Right forelimb (tissue), 1 donor: ENCODE results near the gene PLET1.

Experiments
- DNase-seq: peaks from one replicate; pipeline ENCODE4 v3.0.0-alpha.2; 2018

Gene PLET1

DNA sequence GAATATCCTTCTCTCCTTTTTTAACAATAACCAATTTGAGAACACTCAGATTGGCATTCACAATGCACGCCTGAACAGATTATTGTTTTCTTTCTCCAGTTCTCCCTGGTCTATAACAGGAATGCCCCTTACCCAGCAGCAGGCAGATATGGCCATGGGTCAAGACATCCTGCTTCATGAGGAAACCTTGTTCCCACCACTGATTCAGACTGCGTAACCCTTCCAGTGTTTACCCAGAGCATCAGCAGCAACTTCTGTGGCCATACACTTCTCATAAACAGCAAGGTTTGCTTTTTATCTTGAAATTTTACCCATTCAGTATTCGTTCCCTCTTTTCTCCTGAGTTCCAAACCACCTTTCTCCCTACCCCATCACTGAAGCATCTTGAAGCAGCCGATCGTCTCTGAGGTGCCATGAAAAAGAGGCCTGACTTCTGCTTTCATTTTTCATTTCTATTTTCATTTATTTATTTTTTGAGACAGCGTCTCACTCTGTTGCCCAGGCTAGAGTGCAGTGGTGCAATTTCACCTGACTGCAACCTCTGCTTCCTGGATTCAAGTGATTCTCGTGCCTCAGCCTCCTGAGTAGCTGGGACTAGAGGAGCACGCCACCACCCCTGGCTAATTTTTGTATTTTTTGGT, 24.8 kb downstream of the PLET1 start:
- no peak for DNase-seq

DNA sequence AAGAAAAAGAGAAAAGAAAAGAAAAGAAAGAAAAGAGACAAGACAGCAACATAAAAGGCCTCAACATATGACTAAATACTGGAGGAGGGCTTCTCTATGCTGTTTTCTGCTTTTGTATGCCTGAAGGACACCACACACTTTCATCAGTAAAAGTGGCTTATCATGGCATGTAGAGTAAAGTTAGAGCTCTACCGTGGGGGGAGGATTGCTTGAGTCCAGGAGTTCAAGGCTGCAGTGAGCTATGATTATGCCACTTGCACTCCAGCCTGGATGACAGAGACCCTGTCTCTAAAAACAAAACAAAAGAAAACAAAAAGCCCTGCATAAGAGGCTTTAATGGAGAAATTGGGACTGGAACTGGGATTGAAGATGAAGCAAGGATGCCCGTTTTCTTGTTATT, 28.7 kb downstream of the PLET1 start:
- no peak for DNase-seq

DNA sequence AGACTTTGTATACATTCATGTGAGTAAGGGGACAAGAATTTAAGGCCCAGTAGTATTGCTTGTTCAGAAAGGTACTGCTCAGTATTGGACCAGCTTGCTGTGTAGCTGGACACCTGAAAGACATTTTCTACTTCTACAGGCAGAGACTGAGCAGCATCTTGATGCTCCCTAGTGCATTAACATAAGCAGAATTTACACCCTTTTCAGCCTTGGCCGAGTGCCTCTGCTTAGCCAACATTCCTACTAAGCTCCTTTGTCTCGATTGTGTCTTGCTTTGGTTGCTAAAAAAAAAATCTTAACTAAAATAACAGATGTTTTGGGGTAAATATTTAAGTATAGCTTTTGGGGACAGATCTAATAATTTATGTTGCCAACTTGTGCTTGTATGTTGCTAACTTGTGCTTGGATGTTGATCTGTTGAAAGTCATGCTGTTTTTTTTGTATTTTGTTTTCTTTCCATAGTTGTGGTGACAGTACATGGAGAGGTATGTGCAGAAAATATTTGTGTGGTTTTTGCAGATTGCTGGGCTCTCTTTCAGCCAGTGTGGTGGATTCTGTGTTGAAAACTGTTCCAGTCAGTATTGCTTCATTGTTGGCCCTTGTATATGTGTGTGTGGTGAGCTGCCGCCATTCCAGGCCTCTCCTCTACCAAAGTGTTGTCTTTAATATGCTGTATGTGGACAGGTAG, 30.8 kb downstream of the PLET1 start:
- DNase-seq: no peak

DNA sequence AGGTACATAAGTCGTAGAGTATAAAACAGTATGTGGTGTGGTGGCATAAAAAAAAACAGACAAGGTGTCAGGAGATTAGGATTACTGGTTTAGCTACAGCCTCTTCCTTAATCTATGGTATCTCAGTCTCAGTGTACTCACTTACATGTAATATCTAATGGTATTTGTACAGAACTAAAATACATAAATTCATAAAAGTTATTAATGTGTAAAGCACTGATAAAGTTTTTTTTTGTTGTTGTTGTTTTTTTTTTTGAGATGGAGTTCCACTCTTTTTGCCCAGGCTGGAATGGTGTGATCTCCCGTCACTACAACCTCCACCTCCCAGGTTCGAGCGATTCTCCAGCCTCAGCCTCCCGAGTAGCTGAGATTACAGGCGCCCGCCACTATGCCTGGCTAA, 31.5 kb downstream of the PLET1 start:
- no peak for DNase-seq

GRCh38 chr11:112228706-112229105, 32.0 kb downstream of the PLET1 start:
- no peak for DNase-seq

DNA sequence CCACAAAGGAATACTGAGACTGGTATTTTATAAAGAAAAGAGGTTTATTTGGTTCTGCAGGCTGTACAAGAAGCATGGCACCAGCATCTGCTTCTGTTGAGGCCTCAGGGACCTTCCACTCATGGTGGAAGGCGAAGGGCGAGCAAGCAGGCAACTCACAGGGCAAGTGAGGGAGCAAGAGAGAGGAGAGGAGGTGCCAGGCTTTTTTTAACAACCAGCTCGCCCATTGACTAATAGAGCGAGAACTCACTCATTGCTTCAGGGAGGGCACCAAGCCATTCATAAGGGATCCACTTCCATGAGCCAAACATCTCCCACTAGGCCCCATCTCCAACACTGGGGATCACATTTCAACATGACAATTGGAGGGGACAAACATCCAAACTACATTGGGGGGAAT, 33.2 kb downstream of the PLET1 start:
- no peak for DNase-seq

DNA sequence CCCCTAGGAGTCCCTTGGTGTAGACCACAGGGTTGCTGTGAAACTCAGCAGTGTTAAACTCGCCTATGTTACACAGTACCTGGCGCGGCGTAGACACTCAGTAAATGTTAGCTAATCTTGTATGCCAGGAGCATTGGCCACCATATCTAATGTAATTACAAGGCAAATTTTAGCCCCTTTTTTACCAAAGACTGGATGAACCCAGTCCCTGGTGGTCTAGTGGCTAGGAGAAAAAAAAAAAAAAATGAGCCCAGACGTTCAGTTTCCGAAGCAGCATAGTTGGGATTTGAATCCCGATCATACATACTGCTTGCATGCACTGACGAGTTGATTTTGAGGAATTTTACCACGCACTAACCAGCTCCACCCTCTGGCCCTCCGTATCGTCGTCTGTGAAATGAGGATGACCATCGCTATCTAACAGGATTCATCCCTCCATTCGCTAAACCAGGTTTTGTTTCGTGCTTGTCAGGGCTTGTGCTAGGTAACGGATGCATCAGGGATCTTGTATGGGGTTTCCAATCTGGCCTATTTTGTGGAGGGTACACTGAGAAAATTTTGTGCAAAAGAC, 33.7 kb downstream of the PLET1 start:
- DNase-seq: no peak

GRCh38 chr11:112226062-112226830, 34.4 kb downstream of the PLET1 start, which contains the start of gene PTS:
Gene PTS, plus strand, starts transcription at chr11:112226428. Its CDS starts 16 bp downstream, at chr11:112226444.
- peak; percentile 93 for DNase-seq

- DNase-seq: no peak
Measured at GRCh38 chr11:112225753-112226061, 35.0 kb downstream of the PLET1 start.

- DNase-seq: no peak
Measured at GRCh38 chr11:112223754-112224532, 36.7 kb downstream of the PLET1 start.

DNA sequence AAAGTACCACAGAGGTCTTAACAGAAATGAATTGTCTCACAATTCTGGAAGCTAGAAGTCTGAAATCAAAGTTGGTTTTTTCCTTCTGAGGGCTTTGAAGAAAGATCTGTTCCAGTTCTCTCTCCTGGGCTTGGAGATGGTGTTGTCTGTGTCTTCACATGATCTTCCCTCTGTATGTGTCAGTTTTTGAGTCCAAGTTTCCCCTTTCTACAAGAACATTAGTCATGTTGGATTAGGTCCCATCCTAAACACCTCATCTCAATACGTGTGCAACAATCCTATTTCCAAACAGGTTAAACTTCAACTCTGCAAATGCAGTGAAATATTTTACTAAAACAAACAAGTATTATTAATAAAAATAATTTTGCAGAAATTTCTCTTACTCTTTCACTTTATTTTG, 37.5 kb downstream of the PLET1 start:
- no peak for DNase-seq

DNA sequence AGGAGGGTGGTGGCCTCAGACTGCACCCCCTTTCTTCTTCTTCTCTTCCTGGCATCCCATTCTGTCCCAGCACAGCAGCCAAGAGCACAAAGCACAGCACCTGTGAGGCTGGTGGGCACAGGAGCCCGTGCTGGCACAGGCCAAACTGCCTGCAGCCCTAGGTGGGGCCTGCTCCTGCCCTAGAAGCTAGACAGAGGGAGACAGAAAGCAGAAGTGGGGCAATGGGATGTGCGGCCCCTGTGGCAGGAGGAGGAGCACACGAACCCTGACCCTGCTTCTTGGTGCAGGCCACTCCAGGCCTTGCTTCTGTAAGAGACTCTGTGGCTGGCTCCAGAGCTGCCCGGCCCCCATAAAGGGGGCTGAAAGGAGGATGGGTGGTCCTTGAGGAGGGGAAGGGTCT, 38.4 kb downstream of the PLET1 start:
- DNase-seq: no peak

DNA sequence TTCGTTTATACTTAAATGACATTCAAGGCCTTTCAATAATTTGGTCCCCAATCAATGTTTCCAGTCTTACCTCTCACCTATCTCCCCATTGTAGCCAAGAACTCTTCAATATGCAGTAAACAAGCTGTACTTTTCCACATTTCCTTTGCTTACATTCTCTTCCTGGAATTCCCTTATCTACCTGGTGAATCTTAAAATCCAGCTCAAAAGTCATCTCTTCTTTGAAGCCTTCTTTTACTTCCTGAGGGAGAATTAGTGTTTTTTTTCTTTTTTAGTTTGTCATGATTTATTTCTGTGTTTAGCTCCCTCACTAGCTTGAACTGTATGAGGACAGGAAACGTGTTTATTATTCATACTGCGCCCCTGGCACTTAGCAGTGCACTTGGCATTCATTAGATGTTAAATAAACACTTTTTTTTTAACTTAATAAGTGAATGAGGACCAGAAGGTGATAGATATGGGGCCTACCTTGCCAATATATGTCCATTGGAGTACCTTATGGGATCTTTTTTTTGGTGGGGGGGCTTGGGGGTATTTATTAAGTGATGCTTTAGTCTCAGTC, 39.3 kb downstream of the PLET1 start:
- DNase-seq: no peak

- peak; percentile 52 for DNase-seq
Measured at GRCh38 chr11:112219476-112220232, 41.0 kb downstream of the PLET1 start.

DNA sequence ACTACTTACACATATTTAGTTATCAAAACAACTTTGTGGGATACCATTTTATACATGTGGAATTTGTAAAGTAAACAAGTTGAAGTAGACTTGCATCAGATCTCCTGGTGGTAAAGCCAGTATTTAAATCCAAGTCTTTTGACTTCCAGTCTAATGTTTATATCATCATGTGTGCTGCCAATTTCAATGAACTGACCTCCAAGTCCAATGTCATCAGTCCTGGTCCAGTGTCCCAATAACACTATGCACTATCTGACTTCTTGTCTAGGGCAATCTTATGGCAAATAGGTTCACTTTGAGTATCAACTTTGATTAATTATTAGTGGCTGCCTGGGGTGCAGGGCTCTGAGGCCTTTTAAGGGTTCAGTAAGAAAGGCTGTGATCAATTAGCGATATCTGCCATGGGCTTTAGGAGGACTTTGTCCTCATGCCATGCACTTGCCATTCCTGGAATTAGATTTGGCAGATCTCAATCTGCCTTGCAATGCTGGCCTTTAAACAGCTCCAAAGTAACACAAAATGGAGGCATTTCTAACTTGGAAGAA, 44.0 kb downstream of the PLET1 start:
- no peak for DNase-seq

- DNase-seq: no peak
Measured at GRCh38 chr11:112215621-112216020, 45.0 kb downstream of the PLET1 start.

DNA sequence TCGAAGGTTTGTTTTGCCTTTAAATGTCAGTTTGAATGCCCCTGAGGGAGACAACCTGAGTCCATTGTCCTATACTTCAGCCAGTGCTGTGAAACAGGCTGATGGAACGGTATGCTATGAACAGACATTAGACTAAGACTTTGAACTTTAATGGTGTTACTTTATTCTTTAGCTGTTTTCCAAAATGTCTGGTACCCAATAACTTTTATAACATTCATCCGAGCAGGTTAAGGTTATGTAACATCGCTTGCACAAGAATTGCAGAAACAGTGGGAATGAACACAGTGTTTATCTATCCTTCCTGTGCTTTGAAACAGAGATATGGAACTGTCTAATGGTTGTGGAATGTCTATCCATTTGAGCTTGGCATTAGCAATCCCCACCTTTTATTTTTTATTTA, 46.9 kb downstream of the PLET1 start:
- DNase-seq: no peak

DNA sequence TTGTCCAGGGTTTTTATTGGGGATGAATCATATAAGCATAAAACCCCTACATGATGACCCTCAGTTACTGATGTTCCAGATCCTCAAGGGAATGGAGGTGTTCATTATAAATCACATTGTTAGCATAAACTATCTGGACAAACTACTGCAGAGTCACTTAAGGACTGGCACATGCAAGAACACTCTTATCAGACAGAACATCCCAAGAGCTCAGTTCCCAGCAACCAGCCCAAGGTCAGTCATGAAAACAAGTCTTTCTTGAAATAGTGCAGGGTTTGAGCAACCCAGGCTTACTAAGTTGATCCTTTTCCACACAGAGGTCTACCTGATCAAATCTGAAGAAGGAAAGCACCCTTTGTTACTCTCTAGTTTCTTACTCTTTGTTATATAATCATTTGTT, 48.0 kb downstream of the PLET1 start:
- DNase-seq: no peak

GRCh38 chr11:112212290-112212689, 48.4 kb downstream of the PLET1 start:
- DNase-seq: no peak

- no peak for DNase-seq
Measured at GRCh38 chr11:112211536-112211935, 49.1 kb downstream of the PLET1 start.

- no peak for DNase-seq
Measured at GRCh38 chr11:112210890-112211289, 49.8 kb downstream of the PLET1 start.

- DNase-seq: no peak
Measured at GRCh38 chr11:112206071-112206470, 54.6 kb downstream of the PLET1 start.
